NB4 (cell line): ENCODE results near the gene CCNI2.

ENCODE experiments used
- DNase-seq: peaks from one replicate; pipeline ENCODE4 v3.0.0; 2010; ENCODE audit warnings: low read depth
- H3K4me3 ChIP-seq: one replicate; pipeline ENCODE4 v1.5.1; 2011; ENCODE audit warnings: mild to moderate bottlenecking, low read depth, low read length, moderate library complexity
- CTCF ChIP-seq: IDR thresholded peaks from one replicate; pipeline ENCODE4 v1.5.1; 2012; ENCODE audit warnings: low read depth, low read length
- MAX ChIP-seq: IDR thresholded peaks from 2 replicates; pipeline ENCODE4 v1.6.1; 2011; ENCODE audit warnings: low read depth, low read length
- MYC ChIP-seq: IDR thresholded peaks from 2 replicates; pipeline ENCODE4 v1.6.1; 2011; ENCODE audit warnings: low read depth, low read length
- POLR2A ChIP-seq: IDR thresholded peaks from 2 replicates; pipeline ENCODE4 v1.6.1; 2011; ENCODE audit warnings: mild to moderate bottlenecking; ENCODE audit not compliant: insufficient read length; ENCODE audit errors: extremely low read depth

CCNI2 gene, protein sequence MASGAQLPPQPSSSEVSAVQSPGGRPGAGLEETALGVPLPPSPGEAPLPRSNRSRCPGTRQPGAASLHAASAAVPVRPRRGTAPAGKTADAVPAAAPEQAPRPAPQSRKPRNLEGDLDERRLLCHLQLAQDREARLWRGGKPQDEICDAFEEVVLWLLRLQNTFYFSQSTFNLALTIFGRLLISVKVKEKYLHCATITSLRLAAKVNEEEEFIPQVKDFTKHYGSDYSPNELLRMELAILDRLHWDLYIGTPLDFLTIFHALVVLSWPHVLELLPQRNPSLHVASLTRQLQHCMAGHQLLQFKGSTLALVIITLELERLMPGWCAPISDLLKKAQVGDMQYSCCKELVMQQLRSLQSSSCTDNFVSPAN

GRCh38 chr5:132746954-132747615 lies at the start of gene CCNI2:
TSS of gene CCNI2 (plus strand) at chr5:132747426. CDS start at chr5:132747496, 70 bp downstream.
- H3K4me3 ChIP-seq = peak within 1 kb of the TSS; percentile 32
- DNase-seq = peak; percentile 41
- TF ChIP-seq MYC (no peak), POLR2A (no peak), CTCF (no peak)

DNA sequence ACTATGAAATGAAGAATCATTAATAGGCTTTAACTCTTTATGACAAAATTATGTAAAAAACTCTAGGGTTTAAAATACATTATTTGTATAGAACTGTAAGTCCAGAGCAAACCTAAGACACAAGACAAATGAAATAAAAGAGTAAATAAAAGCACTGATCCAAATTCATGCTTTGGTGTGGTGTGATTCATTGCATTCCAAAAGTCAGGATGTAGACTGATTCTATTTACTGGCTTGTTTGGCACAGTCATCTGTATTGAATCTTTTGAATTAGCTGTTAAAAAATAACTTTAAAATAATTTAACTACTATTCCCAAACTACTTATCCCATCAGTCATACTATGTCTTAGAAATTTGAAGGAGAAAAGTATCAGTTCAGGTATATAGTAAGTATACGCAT lies 42.4 kb upstream of the CCNI2 start:
- no peak for DNase-seq
- TF ChIP-seq POLR2A (no peak), MAX (no peak), CTCF (no peak), MYC (no peak)
- no peak overlapping the region for H3K4me3 ChIP-seq

DNA sequence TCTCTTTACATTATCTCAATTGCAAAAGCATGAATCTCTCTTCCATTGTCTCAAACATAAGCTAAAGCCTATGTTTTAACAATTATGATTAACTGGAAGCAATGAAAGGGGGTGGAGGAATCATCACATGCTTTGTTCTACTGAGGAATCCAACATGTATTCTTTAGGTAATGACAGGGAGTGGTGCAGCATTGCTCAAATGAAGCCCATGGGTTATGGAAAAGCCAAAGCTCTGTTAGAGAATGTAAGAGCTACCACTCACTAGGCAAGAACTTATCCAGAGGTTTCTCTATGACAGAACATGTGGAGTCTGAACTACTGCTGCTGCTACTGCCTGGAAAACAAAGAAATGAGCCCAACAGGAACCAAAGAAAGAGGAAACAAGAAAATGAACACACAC lies 38.6 kb upstream of the CCNI2 start:
- no peak overlapping the region for H3K4me3 ChIP-seq
- no peak for DNase-seq
- TF ChIP-seq MYC (no peak), CTCF (no peak), MAX (no peak), POLR2A (no peak)

GRCh38 chr5:132714456-132715307 lies 32.5 kb upstream of the CCNI2 start:
- H3K4me3 ChIP-seq = no peak overlapping the region
- TF ChIP-seq MAX (no peak), MYC (no peak), POLR2A (no peak), CTCF (no peak)
- peak; percentile 6 for DNase-seq

DNA sequence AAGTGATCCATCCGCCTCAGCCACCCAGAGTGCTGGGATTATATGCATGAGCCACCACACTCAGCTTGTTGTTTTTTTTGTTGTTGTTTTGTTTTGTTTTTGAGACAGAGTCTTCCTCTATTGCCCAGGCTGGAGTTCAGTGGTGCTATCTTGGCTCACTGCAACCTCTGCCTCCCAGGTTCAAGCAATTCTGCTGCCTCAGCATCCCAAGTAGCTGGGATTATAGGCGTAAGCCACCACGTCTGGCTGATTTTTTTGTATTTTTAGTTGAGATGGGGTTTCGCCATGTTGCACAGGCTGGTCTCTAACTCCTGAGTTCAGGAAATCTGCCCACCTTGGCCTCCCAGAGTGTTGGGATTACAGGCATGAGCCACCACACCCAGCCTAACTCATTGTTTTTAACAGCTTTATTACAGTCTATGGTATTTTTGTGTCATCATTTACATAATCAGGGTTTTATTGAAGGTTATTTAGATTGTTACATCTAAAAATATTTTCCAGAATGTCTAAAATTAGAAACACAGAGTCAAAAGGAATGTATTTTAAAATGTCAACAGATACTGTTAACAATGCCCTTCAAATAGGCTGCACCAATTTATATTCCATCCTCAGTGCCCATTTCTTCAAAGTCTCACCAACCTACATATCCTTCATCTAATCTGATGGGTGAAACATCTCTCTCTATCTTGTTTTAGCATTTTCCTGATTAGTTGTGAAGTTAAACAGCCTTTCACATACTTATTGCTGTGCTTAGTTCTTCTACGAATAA lies 28.5 kb upstream of the CCNI2 start:
- DNase-seq = no peak
- no peak for TF ChIP-seq MAX
- TF ChIP-seq MYC = no peak
- no peak for TF ChIP-seq POLR2A
- no peak overlapping the region for H3K4me3 ChIP-seq
